ENCODE data around the gene KRT76.

The KRT76 gene

DNA sequence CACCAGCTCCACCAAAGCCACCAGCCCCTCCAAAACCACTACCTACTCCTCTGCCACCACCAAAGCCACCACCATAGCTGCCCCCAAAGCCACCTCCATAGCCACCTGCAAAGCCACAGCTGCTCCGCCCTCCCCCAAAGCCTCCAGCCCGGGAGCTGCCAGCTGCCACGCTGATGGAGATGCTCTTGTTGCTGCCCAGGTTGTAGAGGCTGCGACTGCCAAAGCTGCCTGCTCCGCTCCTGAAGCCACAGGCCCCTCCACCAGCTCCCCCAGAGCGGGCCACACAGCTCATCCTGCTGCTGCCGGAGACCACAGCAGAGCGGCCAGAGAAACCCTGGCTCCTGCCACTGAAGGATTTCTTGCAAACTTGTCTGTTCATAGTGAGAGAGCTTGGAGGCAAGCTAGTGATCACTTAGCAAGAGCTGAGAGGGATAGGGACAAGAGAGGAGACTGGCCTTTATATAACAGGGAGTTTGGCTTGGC is at the start of gene KRT76:
Gene KRT76 (minus strand): TSS at position 433 of the 483 bp plus-strand sequence. CDS start 54 bp downstream, at position 379.
- DNase-seq: no peak

- DNase-seq: no peak
These were observed 48.8 kb upstream of the KRT76 start for GRCh38 chr12:52825961-52826360.

GRCh38 chr12:52824741-52825410 is 47.7 kb upstream of the KRT76 start:
- no peak for DNase-seq

DNA sequence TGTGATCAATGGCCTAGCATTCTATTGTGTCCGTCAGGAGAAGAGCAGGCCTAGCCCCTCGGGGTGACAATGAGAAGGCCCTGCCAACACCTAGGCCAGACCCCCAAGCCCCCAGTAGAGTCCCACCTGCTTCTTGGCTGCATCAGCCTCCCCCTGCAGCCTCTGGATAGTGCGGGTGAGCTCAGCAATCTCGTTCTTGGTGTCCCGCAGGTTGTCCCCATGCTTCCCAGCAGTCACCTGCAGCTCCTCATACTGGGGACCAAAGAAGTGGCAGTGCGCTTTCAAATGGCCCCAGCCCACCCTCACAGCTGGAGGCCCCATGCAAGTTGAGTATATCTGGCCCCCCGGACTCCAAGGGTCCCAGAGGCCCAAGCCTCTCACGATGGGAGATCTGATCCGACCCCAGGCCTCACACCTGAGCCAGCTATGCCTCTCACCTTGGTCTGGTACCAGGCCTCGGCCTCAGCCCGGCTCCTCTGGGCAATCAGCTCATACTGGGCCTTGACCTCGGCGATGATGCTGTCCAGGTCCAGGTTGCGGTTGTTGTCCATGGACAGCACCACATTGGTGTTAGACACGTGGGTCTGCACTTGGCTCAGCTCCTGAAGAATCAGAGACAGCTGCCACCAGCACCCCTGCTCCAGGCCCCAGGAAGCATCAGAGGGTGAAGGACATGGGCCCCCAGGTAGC is 46.8 kb upstream of the KRT76 start:
- no peak for DNase-seq

- no peak for DNase-seq
These were observed 45.8 kb upstream of the KRT76 start for GRCh38 chr12:52822771-52823510.

DNA sequence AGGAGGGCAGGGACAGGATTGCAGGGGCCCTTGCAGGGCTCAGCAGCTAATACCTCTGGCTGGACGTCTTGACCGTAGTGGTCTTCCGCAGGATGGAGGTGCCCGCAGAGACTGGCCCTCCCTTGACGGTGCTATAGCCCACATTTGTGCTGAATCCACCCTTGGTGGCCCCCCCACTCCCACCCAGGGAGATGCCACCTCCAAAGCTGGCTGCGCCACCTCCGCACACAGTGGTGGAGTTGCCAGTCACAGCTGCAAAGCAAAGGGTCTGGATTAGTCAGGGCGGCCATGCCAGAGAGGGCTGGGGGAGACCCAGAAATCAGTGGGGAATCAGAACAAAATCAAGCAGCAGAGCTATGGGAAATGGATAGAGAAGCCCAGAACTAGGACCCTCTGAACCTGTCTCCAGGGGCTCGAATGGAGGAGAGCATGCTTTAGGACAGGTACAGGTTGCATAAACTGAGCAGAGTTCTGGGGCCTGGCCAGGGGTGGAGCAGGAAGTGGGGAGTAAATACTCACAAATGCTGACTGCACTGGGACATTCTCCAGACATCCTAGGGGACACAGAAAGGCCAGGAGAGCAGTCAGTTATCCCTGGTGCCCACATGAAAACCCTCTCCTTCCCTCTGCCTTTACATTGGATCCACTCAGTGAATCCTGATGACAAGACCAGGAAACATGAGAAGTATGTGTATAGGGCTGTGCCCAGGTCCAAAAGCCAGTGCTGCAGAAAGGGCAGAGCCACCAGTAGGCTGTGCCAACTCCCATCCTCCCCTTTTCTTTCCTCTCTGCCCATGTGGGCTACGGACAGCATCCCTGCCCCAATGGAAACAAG is 44.9 kb upstream of the KRT76 start:
- no peak for DNase-seq

GRCh38 chr12:52821071-52821730 is 44.1 kb upstream of the KRT76 start:
- no peak for DNase-seq

- DNase-seq: no peak
These were observed 43.4 kb upstream of the KRT76 start for GRCh38 chr12:52820521-52820920.

DNA sequence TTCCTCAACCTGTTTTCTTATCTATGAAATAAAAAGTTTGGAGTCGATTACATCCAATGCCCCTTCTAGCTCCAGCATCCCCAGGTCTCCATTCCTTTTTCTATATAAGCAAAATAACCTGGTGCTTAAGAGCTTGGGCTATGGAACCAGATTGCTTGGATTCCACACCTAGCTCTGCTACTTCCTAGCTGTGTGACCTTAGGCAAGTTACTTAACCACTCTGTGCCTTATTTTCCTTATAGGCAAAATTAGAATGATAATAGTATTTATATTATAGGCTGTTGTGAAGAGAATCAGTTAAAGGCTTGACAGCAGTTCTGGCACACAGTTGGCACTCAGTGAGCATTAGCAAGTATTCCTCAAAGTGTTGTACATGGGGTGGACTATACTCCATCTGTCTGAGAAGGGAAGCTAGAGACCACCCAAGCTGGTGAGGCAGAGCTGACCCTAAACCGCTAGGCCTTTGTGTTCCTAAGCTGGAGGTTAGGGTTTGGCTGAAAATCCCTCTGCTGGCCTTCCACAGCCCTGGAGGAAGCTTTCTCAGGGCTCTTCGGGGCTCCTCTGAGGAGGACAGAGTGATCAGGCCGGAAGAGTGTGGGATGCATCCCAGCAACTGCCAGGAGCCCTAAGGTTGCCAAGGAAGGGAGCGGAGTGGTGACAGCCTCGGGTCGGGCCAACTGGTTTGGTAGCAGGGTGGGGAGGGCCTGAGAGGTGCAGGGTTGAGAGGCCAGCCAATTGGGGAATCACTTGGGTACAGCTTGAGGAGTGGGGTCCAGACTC is 42.8 kb upstream of the KRT76 start:
- DNase-seq: no peak

DNA sequence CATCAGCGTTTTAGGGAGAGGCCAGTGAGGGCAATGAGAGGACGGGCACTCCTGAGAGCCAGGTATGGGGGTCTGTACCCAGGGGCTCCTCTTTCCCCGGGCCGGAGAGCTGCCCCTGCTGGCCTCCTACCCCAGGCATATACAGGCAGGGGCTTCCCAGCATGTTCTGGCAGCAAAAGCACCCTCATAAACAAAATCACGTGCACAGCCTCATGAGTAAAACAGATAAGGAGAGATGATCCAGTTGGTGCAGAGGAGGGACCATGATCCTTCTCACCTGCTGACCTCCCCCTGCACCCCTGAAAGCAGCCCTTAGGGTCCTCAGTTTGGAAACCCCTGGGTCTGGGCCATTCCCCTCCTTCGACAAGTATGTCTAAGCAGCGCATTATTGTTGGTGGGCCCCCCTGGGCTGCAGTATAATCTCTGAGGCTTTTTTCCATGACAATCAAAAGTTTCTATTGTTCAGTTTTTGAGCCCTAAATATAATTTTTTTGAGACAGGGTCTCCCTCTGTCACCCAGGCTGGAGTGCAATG is 41.8 kb upstream of the KRT76 start:
- no peak for DNase-seq

DNA sequence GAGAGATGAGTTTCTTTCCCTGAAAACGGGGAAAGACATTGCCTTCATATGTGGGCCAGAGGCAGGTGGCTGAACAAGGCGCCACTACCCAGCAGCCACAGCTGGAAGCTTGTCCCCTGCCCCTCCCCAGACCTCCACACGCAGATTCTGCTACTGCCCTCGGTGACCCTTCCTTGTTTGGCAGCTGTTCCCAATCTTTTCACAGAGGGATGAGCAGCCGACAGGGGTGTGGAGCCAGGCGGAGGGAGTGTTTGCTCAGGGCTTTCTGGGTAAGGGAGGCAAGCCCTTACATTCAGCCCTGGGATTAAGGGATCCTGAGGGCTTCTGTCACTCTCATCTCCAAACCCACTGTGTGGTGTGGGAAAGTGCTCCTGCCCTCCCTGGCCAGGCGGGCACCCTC is 41.2 kb upstream of the KRT76 start:
- no peak for DNase-seq

GRCh38 chr12:52817699-52818238 is 40.6 kb upstream of the KRT76 start:
- DNase-seq: no peak

GRCh38 chr12:52817003-52817698 is 40.0 kb upstream of the KRT76 start:
- no peak for DNase-seq

GRCh38 chr12:52815676-52816588 is 38.8 kb upstream of the KRT76 start:
- DNase-seq: no peak

DNA sequence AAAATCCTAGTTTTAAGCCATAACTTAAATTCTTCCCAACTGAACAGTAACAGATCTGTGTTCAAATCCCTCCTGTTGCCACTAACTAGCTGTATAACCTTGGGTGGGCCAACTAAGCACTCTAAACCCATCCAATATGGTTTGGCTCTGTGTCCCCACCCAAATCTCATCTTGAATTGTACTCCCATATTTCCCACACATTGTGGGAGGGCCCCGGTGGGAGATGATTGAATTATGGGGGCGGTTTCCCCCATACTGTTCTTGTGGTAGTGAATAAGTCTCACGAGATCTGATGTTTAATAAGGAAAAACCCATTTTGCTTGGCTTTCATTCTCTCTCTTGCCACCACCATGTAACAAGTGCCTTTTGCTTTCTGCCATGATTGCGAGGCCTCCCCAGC is 38.0 kb upstream of the KRT76 start:
- DNase-seq: no peak

DNA sequence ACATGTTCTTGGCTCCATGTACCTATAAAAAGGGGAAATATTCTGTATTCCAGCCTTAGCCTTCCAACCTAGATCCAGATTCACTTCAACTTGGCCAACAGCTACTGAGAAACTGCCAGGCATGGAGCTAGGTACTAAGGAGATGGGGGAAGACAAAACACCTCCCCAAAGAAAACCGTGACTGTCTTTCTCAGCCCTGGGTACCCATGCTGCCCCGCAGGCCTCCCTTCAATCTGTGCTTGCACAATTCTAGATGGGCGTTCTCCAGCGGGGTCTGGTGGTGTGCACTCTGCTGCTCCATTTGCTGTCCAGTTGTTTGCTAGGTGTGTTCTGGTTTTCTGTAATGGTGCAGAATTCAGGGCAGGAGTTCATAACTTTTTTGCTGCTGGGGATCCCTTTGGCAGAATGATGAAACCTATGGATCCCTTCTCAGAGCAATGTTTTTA is 37.6 kb upstream of the KRT76 start:
- no peak for DNase-seq

DNA sequence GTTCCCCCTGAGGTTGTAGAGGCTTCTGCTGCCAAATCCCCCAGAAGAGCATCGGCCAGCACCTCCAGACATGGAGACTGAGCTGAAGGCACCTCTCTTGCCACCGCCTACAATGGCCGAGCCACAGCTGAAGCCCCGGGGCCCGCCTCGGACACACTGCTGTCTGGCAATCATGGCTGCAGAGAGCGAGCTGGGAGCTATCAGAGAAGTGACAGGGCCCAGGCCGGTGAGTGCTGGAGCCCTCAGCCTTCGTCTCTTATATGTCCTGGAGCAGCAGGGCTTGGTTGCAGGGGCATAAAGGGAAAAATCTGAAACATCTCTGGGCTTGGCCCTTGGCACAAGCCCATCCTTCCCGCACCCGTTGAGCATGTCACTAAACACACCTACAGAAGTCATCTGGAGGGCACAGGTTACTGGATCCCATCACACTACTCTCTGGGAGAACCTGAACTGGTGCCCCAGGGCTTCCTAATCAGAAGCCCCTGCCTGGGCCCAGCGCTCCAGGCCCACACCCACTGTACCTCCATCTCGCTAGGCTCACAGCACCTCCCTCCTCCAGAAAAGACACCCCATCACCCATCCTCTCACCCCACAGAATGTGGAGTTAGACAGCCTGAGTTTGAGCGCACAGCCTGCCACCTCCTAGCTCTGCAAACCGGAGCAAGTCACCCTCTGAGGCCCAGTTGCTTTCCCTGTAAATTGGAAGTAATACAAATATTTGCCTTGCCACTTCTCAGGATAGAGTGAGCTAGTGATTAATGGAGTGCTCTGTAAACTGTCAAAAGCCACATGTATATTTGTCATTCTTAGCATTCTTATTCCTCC is 37.0 kb upstream of the KRT76 start, which contains the start of gene KRT4:
Gene KRT4 (minus strand): TSS at position 232 of the 825 bp plus-strand sequence. CDS start 58 bp downstream, at position 174.
- no peak for DNase-seq

Measured in NCI-H526 treated with DMSO at 0.1 percent for 48 hours (cell line).